ENCODE results near the gene CHAF1B.
A peak's percentile ranks its signal among the peaks of the same experiment; 100 is the strongest.
"Not testable (repeated sequence)": the region's sequence is repeated elsewhere in the genome, so short reads cannot be mapped to it uniquely, and the experiment has no call there.

The CHAF1B gene

DNA sequence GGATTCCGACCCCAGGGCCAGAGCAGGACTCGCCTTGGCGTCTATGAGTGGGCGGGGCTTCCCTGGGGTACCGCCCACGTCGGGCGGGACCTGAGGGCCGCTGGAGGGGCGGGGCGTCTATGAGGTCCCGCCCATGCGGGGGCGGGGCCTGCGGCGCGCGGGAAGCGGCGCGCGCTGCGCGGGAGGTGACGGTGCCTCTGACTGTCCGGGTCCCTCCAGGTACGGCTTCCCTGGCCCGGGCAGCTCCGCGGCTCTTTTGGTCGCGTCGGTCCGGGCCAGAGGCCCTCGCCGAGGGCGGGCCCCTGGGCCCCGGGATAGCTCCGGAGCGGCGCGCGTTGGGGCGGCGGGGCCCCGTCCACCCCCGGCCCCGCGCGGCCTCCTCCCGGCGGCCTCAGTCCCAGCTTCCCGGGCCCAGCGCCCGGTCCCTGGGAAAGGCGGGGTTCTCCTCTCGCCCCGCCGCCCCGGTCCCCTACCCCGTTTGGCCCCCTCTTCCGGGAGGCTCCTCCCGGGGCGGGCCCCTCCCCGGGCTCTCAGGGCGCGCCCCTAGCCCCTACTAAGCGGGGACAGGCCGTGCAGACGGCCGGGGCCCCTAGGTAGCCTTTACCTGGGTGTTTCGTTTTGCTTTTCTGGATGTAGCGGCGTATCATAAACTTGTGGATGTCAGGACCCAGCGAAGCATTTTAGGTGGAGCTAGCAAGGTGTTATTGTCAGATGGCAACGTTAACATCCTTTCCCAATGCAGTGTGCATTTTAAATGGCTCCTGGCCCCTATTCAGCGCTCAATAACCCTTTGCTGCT, at the start of gene CHAF1B:
Gene CHAF1B (plus strand): TSS at position 160 of the 798 bp plus-strand sequence. CDS start 745 bp downstream, outside the sequence.
- peak; percentile 35 for DNase-seq

DNA sequence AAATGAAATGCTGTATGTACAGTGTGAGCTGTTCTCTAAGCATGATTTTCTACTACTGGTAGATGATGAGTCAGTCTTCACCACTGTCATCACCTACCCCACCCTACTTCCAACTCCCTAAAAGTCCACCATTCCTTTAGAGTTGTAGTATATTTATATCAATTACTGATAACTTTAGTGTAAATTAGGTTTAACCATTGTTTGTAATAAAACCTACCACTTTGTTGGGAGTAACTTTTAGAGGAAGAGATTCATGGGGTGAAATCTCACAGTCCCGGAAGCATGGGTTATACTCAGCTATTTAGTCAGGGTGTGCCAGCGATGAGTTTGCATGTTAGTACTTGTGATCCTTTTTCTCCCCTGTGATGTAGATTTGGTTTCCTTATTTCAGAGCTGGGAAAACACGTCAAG, 48.1 kb upstream of the CHAF1B start:
- DNase-seq: no peak

DNA sequence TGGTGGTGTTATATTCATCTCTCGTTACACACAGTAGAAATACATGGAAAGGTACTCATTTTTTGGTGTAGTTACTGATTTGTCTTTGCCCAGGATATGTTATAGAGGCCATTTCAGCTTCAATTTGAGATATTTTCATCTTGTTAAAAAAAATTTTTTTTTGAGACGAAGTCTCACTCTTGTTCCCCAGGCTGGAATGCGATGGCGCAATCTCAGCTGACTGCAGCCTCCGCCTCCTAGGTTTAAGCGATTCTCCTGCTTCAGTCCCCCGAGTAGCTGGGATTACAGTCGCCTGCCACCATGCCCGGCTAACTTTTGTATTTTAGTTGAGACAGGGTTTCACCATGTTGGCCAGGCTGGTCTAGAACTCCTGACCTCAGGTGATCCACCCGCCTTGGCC, 46.2 kb upstream of the CHAF1B start:
- DNase-seq: no peak

DNA sequence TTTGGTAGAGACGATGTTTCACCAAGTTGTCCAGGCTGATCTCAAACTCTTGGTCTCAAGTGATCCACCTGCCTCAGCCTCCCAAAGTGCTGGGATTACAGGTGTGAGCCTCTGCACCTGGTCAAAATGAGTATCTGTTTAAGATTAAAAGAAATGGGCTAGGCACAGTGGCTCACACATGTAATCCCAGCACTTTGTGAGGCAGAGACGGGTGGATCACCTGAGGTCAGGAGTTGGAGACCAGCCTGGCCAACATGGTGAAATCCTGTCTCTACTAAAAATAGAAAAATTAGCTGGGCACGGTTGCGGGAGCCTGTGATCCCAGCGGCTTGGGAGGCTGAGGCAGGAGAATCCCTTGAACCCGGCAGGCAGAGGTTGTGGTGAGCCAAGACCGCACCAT, 42.6 kb upstream of the CHAF1B start:
- not testable (repeated sequence) for DNase-seq

DNA sequence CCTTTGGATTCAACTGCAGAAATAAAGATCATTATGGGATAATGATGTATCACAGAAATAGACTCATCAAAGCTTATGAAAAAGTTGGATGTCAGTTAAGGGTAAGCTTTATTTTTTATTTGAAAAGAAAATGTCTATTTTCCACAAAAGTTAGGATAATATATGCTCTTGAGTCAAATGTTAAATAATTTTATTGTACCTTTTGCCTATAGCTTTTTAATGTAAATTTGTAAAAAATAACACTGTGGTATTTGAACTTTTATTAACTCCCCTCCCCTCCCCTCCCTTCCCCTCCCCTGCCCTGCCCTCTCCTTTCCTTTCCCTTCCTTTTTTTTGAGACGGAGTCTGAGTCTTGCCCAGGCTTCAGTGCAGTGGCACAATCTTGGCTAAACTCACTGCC, 40.3 kb upstream of the CHAF1B start:
- DNase-seq: no peak

DNA sequence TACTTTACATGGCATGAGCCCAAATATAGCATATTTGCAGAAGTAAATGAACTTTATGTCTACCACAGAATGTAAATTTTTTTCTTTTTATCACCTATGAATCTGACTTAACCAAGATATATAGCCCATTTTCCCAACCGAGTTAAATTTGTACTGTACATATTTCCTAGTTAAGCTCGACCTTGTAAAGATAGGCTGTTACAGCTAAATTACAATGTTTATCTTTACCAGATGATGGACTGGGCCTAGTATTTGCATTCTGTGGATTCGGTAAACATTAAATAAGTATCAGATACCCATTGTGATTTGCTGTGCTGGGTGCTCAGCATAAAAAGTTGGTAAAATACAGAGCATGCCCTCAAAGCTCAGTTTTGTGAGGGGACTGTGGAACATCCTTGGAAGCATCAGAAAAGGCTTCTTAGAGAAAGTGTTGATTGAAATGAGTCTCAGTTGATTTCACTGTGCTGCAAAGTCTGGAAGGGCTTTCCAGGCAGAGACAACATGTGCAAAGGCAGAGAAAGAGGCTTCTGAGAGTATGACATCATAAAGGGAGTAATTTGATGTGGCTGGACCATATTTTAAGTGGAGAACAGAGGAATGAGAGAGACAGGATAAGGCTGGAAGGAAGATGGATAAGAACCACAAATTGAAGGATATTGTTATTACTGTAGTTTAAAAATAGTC, 37.8 kb upstream of the CHAF1B start:
- peak; percentile 83 for DNase-seq

DNA sequence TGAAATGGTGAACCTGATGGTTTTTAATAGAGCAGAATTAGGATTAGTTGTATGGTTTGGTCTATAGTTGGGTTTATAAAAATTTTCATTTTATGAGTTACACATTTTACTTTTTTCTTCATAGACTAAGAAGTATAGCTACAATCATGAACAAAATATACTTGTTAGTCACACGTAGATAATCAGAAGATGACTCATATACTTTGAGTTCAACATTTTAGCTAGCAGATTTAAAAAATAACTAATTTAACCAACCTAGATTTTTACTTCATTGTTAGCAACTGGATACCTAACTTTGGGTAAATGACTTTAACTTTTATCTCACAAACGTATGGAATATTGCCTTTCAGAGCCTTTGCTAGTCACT, 37.2 kb upstream of the CHAF1B start:
- DNase-seq: no peak

DNA sequence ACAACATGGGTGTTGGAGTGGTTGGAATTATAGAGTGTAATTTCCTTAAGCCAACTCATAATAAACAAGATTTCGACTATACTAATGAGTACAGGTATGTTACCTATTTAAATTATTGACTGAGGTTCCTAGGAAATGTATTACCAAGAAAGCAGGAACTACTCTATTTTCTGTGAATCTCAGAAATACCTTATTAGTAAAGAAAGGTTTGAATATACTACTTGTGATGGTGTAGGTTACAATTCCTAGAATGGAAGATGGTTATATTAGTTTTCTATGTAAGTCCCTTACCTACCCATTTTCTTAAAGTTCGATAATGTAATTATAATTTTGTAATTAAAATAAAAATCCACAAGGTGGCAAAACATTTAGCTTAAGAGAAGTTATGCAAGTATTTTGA, 35.9 kb upstream of the CHAF1B start:
- DNase-seq: no peak

DNA sequence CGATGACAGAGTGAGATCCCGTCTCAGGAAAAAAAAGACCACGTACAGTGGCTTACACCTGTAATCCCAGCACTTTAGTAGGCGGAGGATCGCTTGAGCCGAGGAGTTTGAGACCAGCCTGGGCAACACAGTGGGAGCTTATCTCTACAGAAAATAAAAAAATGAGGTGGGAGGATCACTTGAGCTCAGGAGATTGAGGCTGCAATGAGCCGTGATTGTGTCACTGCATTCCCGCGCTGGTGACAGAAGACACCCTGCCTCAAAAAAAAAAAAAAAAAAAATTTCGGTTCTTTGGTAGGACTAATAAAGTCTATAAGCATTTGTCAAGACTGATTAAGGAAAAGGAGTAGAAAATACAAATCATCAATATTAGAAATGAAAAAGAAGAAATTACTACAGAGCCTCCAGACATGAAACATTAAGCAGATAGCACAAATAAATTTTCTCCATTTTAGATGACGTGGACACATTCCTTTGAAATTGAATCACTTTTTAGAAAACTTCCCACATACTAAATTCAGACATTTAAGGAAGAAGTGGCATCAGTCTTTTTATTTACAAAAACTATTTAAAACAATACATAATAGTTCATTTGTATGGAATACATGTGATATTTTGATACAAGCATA, 34.8 kb upstream of the CHAF1B start:
- DNase-seq: no peak

DNA sequence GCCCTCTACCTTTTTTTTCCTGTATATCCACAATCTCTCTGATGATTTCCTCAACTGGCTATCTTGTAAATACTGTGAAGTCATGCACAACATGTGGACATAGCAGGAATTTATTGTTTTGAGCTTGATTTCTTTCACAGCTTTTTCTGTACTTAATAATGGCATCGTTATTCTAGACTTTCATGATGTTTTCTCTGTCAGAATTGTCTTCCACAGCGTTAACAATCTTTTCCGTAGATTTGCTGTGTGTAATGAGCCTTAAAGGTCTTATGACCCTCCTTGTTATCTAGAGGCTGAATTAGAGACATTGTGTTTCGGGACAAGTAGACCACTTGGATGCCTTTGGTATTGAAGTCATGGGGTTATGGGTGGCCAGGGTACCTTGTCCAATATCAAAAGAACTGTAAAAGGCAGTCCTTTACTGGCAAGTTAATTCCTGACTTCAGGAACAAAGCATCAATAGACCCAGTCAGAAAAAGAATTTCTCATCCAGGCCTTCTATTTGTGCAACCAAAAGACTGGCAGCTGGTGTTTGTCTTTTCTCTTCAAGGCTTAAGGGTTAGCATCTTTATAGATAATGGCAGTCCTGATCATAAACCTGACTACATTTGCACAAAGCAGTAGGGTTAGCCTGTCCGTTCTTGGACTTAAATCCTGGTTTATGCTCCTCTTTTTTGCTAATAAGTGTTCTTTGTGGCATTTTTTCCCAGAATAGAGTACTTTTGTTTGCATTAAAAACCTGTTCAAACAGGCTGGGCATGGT, 30.1 kb upstream of the CHAF1B start:
- DNase-seq: no peak

DNA sequence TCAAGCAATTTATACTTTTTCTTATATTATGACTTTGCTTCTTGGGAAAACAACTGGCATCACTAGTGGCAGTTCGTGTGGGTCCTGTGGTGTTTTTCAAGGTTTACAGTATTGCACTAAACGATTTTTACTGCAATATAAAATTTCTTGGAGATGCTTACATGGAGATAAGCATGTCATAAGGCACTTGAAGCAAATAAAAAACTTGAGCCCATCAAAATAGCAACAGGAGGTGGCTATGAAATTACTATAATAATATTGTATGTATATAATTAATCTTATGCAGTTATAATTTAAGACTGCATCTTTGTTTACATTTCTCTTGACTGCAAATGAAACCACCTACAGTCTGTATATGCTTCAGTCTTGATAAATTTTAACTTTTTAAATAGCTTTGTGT, 29.3 kb upstream of the CHAF1B start:
- no peak for DNase-seq

DNA sequence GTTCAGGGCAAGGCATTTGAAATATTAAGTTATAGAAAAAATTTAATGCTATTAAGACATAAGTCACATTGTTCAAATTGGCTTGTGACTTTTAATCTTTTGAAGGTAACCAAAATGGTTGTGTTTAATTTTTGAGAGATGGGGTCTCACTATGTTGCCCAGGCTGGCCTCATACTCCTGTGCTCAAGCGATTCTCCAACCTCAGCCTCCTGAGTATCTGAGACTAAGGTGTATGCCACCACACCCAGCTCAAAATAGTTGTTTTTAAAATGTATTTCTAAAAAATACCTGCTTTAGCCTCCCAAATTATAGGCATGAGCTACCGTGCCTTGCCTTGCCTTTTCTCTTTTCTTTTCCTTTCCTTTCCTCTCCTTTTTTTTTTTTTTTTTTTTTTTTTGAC, 26.0 kb upstream of the CHAF1B start:
- DNase-seq: no peak

DNA sequence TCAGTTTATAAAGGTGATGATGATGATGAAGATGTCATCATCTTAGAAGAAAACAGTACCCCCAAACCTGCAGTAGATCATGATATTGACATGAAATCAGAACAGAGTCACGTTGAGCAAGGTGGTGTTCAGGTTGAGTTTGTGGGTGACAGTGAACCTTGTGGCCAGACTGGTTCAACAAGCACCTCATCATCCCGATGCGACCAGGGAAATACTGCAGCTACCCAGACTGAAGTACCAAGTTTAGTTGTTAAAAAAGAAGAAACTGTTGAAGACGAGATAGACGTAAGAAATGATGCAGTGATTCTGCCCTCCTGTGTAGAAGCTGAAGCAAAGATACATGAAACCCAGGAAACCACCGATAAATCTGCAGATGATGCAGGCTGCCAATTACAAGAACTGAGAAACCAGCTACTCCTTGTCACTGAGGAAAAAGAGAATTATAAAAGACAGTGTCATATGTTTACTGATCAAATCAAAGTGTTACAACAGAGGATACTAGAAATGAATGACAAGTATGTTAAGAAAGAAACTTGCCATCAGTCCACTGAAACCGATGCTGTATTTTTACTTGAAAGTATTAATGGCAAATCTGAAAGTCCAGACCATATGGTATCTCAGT, 16.0 kb upstream of the CHAF1B start:
- no peak for DNase-seq

DNA sequence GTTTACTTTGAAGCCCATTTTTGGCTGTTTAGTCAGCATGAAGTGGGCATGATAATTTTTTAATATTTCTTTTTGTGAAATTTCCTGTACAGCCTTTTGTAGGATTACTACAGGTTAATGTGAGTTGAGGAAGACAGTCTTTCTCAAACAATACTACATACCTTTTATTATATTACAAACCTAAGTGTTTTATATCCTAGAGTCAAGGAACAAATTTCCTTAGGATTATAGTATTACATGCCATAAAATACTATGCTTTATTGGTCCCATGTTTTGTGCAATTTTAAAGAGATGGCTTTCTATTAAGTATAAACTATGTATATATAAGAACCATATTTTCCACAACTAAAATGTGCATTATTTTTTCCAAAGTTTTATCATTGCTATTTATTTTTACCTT, 9.2 kb upstream of the CHAF1B start:
- no peak for DNase-seq

DNA sequence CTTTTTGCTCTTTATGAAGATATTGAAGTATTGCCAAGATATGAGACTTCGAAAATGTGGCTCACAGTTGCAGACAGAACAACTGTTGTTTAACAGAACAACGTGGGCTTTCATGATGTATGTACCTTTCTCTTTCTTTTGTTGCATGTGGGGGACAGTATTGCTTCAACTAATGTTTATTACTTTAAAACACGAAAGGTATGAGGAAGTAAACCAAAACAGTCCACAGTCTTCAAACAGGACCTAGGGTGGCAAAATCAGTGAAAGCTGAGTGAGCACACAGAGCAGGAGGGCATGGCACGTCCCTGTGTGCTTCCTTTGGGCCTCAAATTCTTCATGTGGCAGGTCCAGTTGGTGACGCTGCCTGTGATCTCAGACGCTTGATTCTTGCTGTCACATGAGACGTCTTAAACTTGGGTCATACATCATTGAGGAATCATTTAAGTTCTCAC, 7.8 kb upstream of the CHAF1B start:
- no peak for DNase-seq

DNA sequence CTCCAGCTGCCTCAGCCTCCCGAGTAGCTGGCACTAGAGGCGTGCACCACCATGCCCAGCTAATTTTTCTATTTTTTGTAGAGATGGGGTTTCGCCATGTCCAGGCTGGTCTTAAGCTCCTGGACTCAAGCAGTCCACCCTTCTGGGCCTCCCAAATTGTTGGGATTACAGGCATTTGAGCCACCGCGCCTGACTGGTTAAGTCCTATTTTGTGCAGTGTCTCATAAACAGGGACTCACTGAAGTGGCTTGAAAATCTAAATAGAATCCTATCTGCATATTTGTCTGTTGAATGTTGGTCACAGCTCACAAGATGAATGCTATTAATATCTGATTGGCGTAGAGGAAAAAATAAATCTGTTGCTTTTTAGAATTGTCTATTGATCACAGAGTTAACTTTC, 5.9 kb upstream of the CHAF1B start:
- no peak for DNase-seq

DNA sequence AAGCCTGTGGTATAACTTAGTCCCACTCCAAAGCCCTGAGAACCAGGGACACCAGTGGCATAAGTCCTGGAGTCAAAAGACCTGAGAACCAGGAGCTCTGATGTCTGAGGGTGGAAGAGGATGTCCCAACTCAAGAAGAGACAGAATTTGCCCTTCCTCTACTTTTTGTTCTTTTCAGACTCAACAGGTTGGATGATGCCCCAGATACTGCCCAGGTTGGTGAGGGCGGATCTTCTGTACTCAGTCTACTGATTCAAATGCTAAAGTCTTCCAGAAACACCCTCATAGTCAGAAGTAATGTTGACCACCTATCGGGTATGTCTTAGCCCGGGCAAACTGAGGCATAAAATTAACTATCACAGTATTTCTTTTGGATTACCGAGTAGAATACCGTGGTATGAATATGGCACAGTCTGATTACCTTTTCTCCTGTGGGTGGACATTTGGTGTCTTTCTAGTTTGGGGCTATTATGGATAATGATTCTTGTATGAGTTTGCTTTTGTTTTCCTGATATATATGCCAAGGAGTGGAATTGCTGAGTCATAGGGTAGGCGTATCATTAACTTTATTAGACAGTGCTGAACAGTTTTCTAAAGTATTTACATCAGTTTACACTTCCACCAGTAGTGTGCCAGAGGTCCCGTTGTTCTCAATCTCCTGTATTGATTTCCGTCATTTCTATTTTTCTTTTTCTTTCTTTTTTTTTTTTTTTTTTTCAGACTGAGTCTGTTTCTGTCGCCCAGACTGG, 3.2 kb upstream of the CHAF1B start:
- DNase-seq: no peak

DNA sequence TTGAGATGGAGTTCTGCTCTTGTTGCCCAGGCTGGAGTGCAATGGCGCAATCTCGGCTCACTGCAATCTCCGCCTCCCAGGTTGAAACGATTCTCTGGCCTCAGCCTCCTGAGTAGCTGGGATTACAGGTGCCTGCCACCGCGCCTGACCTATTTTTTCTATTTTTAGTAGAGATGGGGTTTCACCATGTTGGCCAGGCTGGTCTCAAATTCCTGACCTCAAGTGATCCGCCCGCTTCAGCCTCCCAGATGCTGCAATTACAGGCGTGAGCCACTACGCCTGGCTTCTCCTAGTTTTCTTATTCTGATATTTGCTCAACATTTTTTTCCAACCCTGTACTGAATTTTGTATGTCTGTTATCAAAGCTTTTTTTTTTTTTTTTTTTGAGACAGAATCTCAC, 2.5 kb upstream of the CHAF1B start:
- DNase-seq: not testable (repeated sequence)

DNA sequence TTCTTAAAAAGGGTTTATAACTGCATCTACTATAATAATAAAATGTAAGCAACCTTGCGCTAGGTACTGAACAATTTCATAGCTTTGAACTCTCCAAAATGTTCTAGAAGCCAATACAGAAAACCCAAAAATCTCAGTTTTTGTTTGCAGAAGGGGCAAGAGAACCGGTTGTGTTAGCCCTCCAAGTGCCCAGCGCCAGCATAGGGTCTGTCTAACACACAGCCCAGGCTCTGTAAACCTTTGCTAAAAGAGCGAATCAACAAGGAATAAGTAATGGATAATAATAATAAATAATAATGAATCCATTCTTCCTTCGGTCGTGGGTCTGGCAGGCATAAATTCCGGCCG, 333 bp upstream of the CHAF1B start:
- DNase-seq: no peak

DNA sequence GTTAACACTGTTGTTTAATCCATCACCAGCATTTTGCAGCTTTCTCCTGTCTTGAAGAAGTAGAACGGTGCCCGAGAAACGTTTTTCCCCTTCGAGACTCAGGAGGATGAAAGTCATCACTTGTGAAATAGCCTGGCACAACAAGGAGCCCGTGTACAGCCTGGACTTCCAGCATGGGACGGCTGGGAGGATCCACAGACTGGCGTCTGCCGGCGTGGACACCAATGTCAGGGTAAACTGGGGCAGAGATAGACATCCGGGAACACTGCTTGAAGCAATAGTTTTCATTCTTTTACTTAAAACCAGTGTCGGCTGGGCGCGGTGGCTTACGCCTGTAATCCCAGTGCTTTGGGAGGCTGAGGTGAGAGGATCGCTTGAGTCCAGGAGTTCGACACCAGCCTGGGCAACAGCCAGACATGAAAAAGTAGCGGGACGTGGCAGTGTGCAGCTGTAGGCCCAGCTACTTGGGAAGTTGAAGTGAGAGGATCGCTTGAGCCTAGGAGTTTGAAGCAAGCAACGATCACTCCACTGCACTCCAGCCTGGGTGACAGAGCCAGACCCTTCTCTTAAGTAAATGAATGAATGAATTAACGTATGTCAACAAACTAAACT, 945 bp downstream of the CHAF1B start:
- no peak for DNase-seq

DNA sequence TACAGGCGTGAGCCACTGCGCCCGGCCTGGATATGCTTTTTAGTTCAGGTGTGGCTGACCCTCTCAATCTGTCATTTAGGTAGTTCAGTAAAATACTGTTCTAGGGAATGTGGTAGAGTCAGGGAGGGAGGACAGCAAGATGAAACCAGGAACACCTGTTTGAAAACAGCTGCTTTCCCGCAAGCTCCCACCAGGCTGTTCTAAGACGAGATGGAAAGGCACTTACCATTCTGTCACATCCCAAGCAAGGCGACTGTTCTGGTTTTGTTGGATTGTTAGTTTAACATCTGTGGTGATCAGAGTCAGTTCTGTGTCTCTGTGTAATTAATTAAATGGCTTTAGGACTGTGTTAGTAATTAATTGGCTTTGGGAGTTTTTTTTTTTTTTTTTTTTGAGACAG, 2.9 kb downstream of the CHAF1B start:
- DNase-seq: no peak

DNA sequence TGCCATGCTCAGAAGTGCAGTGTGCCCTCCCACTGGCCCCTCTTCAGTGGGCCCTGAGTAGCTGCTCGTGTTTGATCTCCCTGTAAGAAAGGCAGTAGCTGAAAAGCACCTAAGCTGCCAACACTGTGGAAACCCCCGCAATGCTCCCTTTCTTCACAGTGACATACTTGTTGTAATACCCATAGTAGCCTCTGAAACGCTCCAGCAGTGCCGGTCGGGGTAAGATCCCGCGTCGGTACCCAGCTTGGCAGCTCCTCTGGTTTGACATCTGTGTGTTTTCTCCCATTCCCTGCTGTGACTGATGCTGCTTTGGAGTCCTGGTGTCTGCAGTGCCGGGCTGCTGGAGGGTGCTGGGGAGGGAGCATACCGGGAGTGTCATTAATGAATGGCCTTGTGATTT, 3.6 kb downstream of the CHAF1B start:
- DNase-seq: no peak
